C4-2B (cell line): ENCODE results near the gene HIF3A.

Experiments used
- ZFX ChIP-seq: fragments of 450-650 bp; IDR thresholded peaks from 2 replicates; pipeline ENCODE4 v1.6.1; 2017
- TF ChIP-seq, protein P1 (sequence below): fragments of 450-650 bp; conservative IDR thresholded peaks from 2 replicates; pipeline ENCODE4 v1.5.1; 2017; ENCODE audit warnings: mild to moderate bottlenecking

DNA sequence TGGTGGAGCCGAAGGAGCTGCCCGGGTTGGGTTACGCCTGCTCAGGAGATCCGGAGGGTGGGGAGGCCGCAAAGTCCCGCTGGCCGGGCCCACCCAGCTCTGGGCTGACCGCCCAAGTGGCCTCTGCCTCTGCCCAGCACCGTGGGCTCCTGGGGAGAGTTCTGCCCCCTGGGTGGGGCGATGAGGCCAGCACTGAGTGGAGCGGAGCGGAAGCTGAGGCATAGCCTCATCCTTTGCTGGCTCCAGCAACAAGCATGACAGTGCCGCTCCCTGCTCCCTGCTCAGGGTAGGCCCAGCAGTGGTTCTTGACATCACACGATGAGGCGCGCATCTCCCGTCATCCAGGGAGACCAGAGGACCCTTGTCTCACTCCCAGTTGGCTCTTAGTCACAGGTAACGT, 94.0 kb downstream of the HIF3A start:
- TF ChIP-seq, protein P1, sequence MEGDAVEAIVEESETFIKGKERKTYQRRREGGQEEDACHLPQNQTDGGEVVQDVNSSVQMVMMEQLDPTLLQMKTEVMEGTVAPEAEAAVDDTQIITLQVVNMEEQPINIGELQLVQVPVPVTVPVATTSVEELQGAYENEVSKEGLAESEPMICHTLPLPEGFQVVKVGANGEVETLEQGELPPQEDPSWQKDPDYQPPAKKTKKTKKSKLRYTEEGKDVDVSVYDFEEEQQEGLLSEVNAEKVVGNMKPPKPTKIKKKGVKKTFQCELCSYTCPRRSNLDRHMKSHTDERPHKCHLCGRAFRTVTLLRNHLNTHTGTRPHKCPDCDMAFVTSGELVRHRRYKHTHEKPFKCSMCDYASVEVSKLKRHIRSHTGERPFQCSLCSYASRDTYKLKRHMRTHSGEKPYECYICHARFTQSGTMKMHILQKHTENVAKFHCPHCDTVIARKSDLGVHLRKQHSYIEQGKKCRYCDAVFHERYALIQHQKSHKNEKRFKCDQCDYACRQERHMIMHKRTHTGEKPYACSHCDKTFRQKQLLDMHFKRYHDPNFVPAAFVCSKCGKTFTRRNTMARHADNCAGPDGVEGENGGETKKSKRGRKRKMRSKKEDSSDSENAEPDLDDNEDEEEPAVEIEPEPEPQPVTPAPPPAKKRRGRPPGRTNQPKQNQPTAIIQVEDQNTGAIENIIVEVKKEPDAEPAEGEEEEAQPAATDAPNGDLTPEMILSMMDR = no peak
- TF ChIP-seq ZFX = no peak
